H1 (cell line): ENCODE results near the gene NR2F2. TPM values are rescaled to one million over a fixed set of nuclear protein-coding genes. Genes with fewer than 3 reads are reported as not detected.

Experiments used
- CTCF ChIA-PET: fragments of 300-600 bp; sonication (Branson Sonifier 250); formaldehyde crosslinking; loops from one replicate; lab custom pipeline; 2021; ENCODE audit not compliant: partially characterized antibody; lab: Charles Lee
- POLR2A ChIA-PET: fragments of 300-600 bp; sonication (Branson Sonifier 250); formaldehyde crosslinking; loops from one replicate; lab custom pipeline; 2021; ENCODE audit warnings: inconsistent platforms; ENCODE audit not compliant: partially characterized antibody; lab: Charles Lee
- DNase-seq, 2 experiments: peaks; one replicate each; pipeline versions ENCODE4 v3.0.0 to v3.0.0-alpha.2; 2010 to 2022; ENCODE audit warnings: low spot score in 2 of 2, low read depth in 1 of 2, mixed read lengths in 1 of 2
- FAIRE-seq: peaks from 2 replicates; lab custom pipeline; 2011; peaks lifted over from hg19 to GRCh38; lab: Jason Lieb, UNC
- H2AFZ ChIP-seq: 2 replicates; pipeline ENCODE4 v1.8.1; 2012; ENCODE audit warnings: low read length, inconsistent platforms
- H2AK5ac ChIP-seq: 2 replicates; pipeline ENCODE4 v1.6.1; 2013; ENCODE audit warnings: low read depth, low read length
- H2BK120ac ChIP-seq: replicated peaks from 2 replicates; pipeline ENCODE3; 2013; ENCODE audit warnings: low read depth, low read length, inconsistent platforms
- H2BK12ac ChIP-seq: 2 replicates; pipeline ENCODE4 v1.6.1; 2013; ENCODE audit warnings: low read depth, low read length
- H2BK15ac ChIP-seq: 2 replicates; pipeline ENCODE4 v1.6.1; 2013; ENCODE audit warnings: low read length
- H2BK20ac ChIP-seq: 2 replicates; pipeline ENCODE4 v1.6.1; 2013; ENCODE audit warnings: low read length
- H2BK5ac ChIP-seq: 2 replicates; pipeline ENCODE4 v1.6.1; 2013; ENCODE audit warnings: low read depth, low read length
- H3K14ac ChIP-seq: 2 replicates; pipeline ENCODE4 v1.6.1; 2013; ENCODE audit warnings: inconsistent platforms; ENCODE audit not compliant: insufficient read length
- H3K18ac ChIP-seq: 2 replicates; pipeline ENCODE4 v1.6.1; 2013; ENCODE audit warnings: low read length; ENCODE audit errors: extremely low read depth
- H3K23ac ChIP-seq: 2 replicates; pipeline ENCODE4 v1.6.1; 2013; ENCODE audit warnings: inconsistent platforms; ENCODE audit not compliant: insufficient read length
- H3K23me2 ChIP-seq: 2 replicates; pipeline ENCODE4 v1.6.1; 2013; ENCODE audit warnings: low read depth, low read length
- H3K27ac ChIP-seq: 2 replicates; pipeline ENCODE4 v1.6.1; 2011; ENCODE audit warnings: low read depth, low read length, inconsistent platforms
- H3K27me3 ChIP-seq, 4 experiments: replicated peaks in 1 of 4; 1 replicate in 1 of 4; 2 replicates in 3 of 4; pipeline versions ENCODE4 v1.6.1 to v1.8.1; 2011 to 2013; ENCODE audit warnings: low read length in 3 of 4, mild to moderate bottlenecking in 3 of 4, inconsistent platforms in 2 of 4, mixed read lengths in 2 of 4, moderate library complexity in 1 of 4; ENCODE audit not compliant: control insufficient read depth in 3 of 4, insufficient read depth in 3 of 4; ENCODE audit errors: extremely low read depth in 1 of 4
- H3K36me3 ChIP-seq, 4 experiments: 2 replicates each; pipeline versions ENCODE4 v1.6.1 to v1.8.1; 2011 to 2013; ENCODE audit warnings: mild to moderate bottlenecking in 4 of 4, low read length in 3 of 4, moderate library complexity in 2 of 4, control low read depth in 1 of 4, inconsistent platforms in 1 of 4; ENCODE audit not compliant: insufficient read depth in 4 of 4, control insufficient read depth in 2 of 4
- H3K4ac ChIP-seq: replicated peaks from 2 replicates; pipeline ENCODE3; 2013; ENCODE audit warnings: low read length, low read depth, mixed read lengths, inconsistent platforms; ENCODE audit not compliant: insufficient read length
- H3K4me1 ChIP-seq, 4 experiments: replicated peaks in 1 of 4; 1 replicate in 1 of 4; 2 replicates in 3 of 4; pipeline versions ENCODE4 v1.6.1 to v1.8.1; 2011 to 2013; ENCODE audit warnings: low read length in 3 of 4, inconsistent platforms in 2 of 4, mixed read lengths in 1 of 4; ENCODE audit not compliant: insufficient read depth in 4 of 4, control insufficient read depth in 3 of 4
- H3K4me2 ChIP-seq, 2 experiments: 2 replicates each; pipeline versions ENCODE4 v1.6.1 to v1.8.1; 2011 to 2013; ENCODE audit warnings: low read depth in 2 of 2, low read length in 2 of 2, control low read depth in 1 of 2, inconsistent platforms in 1 of 2, mild to moderate bottlenecking in 1 of 2; ENCODE audit not compliant: insufficient read depth in 1 of 2
- H3K4me3 ChIP-seq, 4 experiments: fragments of 200-600, 300-600 bp in 1 of 4; sonication (generic), shearing (Covaris generic), sonication (Bioruptor Twin) in 1 of 4; 2 replicates each; pipeline versions ENCODE4 v1.5.1 to v1.8.1; 2011 to 2016; ENCODE audit warnings: low read length in 4 of 4, low read depth in 3 of 4, control low read depth in 2 of 4, inconsistent platforms in 2 of 4, mild to moderate bottlenecking in 2 of 4, mixed read lengths in 1 of 4, moderate library complexity in 1 of 4; ENCODE audit not compliant: insufficient read depth in 2 of 4; ENCODE audit errors: extremely low read depth in 1 of 4
- H3K56ac ChIP-seq: replicated peaks from 2 replicates; pipeline ENCODE3; 2013; ENCODE audit warnings: low read depth, mild to moderate bottlenecking, mixed read lengths, low read length, inconsistent platforms; ENCODE audit not compliant: insufficient read length
- H3K79me1 ChIP-seq: 2 replicates; pipeline ENCODE4 v1.6.1; 2013; ENCODE audit warnings: low read depth, low read length, control low read depth
- H3K79me2 ChIP-seq, 2 experiments: 2 replicates each; pipeline versions ENCODE4 v1.6.1 to v1.8.1; 2012 to 2013; ENCODE audit warnings: low read length in 2 of 2, mild to moderate bottlenecking in 2 of 2, inconsistent platforms in 1 of 2; ENCODE audit not compliant: insufficient read depth in 2 of 2, control insufficient read depth in 1 of 2
- H3K9ac ChIP-seq, 4 experiments: replicated peaks in 1 of 4; 1 replicate in 1 of 4; 2 replicates in 3 of 4; pipeline versions ENCODE4 v1.6.1 to v1.8.1; 2011 to 2013; ENCODE audit warnings: low read depth in 3 of 4, low read length in 3 of 4, control low read depth in 2 of 4, mild to moderate bottlenecking in 2 of 4, moderate library complexity in 2 of 4, inconsistent platforms in 1 of 4; ENCODE audit errors: extremely low read depth in 1 of 4
- H3K9me3 ChIP-seq, 2 experiments: 2 replicates each; pipeline versions ENCODE4 v1.6.1 to v1.8.1; 2012 to 2013; ENCODE audit warnings: mild to moderate bottlenecking in 2 of 2, moderate library complexity in 2 of 2, control low read depth in 1 of 2, inconsistent platforms in 1 of 2, low read depth in 1 of 2, low read length in 1 of 2, mixed read lengths in 1 of 2; ENCODE audit not compliant: insufficient read depth in 2 of 2
- H4K20me1 ChIP-seq, 2 experiments: replicated peaks in 1 of 2; 2 replicates each; pipeline versions ENCODE3 to v1.8.1; 2011 to 2013; ENCODE audit warnings: inconsistent platforms in 2 of 2, low read length in 2 of 2, mild to moderate bottlenecking in 1 of 2; ENCODE audit not compliant: insufficient read depth in 2 of 2, control insufficient read depth in 1 of 2
- H4K5ac ChIP-seq: 2 replicates; pipeline ENCODE4 v1.6.1; 2013; ENCODE audit warnings: low read length, low read depth, mixed read lengths, inconsistent platforms; ENCODE audit not compliant: insufficient read length
- H4K8ac ChIP-seq: 2 replicates; pipeline ENCODE4 v1.8.0; 2013; ENCODE audit warnings: mild to moderate bottlenecking, moderate library complexity, low read length, inconsistent platforms; ENCODE audit not compliant: insufficient read depth; ENCODE audit errors: extremely low read depth
- H4K91ac ChIP-seq: replicated peaks from 2 replicates; pipeline ENCODE3; 2013; ENCODE audit warnings: low read length, mixed read lengths, inconsistent platforms; ENCODE audit not compliant: insufficient read length
- CBX8 ChIP-seq: fragments of 300-800, 300-1000 bp; sonication (generic); IDR thresholded peaks from 2 replicates; pipeline ENCODE4 v1.7.1; 2016; ENCODE audit warnings: low read depth, low read length, borderline replicate concordance
- CHD2 ChIP-seq: IDR thresholded peaks from 2 replicates; pipeline ENCODE4 v1.6.1; 2012; ENCODE audit warnings: low read length, improper control_type of control experiment
- CTBP2 ChIP-seq: IDR thresholded peaks from 2 replicates; pipeline ENCODE4 v1.7.0; 2011; ENCODE audit warnings: borderline replicate concordance, mild to moderate bottlenecking, moderate library complexity, mixed read lengths, low read length; ENCODE audit not compliant: insufficient read depth, insufficient read length
- KDM4A ChIP-seq: IDR thresholded peaks from one replicate; pipeline ENCODE4 v1.7.1; 2012; ENCODE audit warnings: low read depth, mild to moderate bottlenecking, moderate library complexity, low read length, inconsistent platforms; ENCODE audit not compliant: severe bottlenecking
- RAD21 ChIP-seq, 2 experiments: IDR thresholded peaks in 1 of 2; conservative IDR thresholded peaks in 1 of 2; 2 replicates each; pipeline ENCODE4 v1.6.1; 2011; ENCODE audit warnings: low read depth in 2 of 2, low read length in 2 of 2, improper control_type of control experiment in 1 of 2, inconsistent platforms in 1 of 2, mild to moderate bottlenecking in 1 of 2, moderate library complexity in 1 of 2
- RNF2 ChIP-seq: fragments of 200-900, 300-1000 bp; sonication (generic); IDR thresholded peaks from 2 replicates; pipeline ENCODE4 v1.7.1; 2016; ENCODE audit warnings: borderline replicate concordance, low read depth, mild to moderate bottlenecking, antibody characterized with exemption, low read length; ENCODE audit not compliant: poor library complexity, severe bottlenecking; ENCODE audit errors: missing control alignments
- SIX5 ChIP-seq: IDR thresholded peaks from 2 replicates; pipeline ENCODE4 v1.6.1; 2011; ENCODE audit warnings: mild to moderate bottlenecking, low read depth, low read length
- SP1 ChIP-seq: IDR thresholded peaks from 2 replicates; pipeline ENCODE4 v1.6.1; 2011; ENCODE audit warnings: low read depth, low read length
- YY1 ChIP-seq: IDR thresholded peaks from 2 replicates; pipeline ENCODE4 v1.6.1; 2011; ENCODE audit warnings: low read depth, mild to moderate bottlenecking, low read length
- WGBS, 2 experiments: shearing (Covaris generic) in 1 of 2; methylation state at CpG; one replicate each; pipeline versions ENCODE4 v1.1.6 to v1.1.7; 2013 to 2015; ENCODE audit warnings: low lambda C conversion rate in 2 of 2, mixed read lengths in 2 of 2, inconsistent platforms in 1 of 2, low coverage in 1 of 2, missing lambda C conversion rate in 1 of 2; ENCODE audit not compliant: insufficient replicate concordance in 2 of 2, insufficient coverage in 1 of 2, insufficient read length in 1 of 2; ENCODE audit errors: extremely low coverage in 1 of 2, missing lambda C conversion rate in 1 of 2; 5-methylcytosine and 5-hydroxymethylcytosine counted together
- polyA plus RNA-seq, 7 experiments: library from polyadenylated mRNA; depleted of rRNA in 3 of 7; stranded (reverse) in 5 of 7; unstranded in 2 of 7; fragments of >200 nt in 5 of 7; fragments of 200-250 nt in 2 of 7; gene quantifications; 1 replicate in 5 of 7; 2 replicates in 1 of 7; 4 replicates in 1 of 7; pipeline versions ENCODE4 v1.2.1 to v1.2.3, GENCODE V29; 2011 to 2013; ENCODE audit warnings: missing spikeins in 2 of 7, mixed read lengths in 2 of 7
- total RNA-seq: library from RNA; stranded (reverse); fragmentation: NEBNext Ultra II Directional; extraction: Animal tissue kit (Norgen Biotek cat#: 25700); gene quantifications from 2 replicates; pipeline ENCODE4 v1.2.1, GENCODE V29; 2021

The NR2F2 gene
- total and polyA plus RNA-seq, 2 of the 8 experiments (the other 6 are each of a cell fraction or from before 2014, with no cell fraction given) = 0.03 TPM; not detected in 1

GRCh38 chr15:96333131-96334016 is 2.9 kb downstream of the NR2F2 start:
- WGBS, 2 experiments = 3% methylated on average over 38 of the region's 67 CpGs; no CpG with 5 or more reads in 1 of the 2 experiments
- no peak overlapping the region for H3K23ac ChIP-seq
- H3K14ac ChIP-seq = no peak overlapping the region
- H3K4ac ChIP-seq = no peak overlapping the region
- ChIA-PET CTCF (interaction anchor here (0.6 to 2.8 kb wide), 8 partner anchors 7 to 1074 kb away, joined by 3 to 10 read pairs (median 6); no protein-coding TSS in a partner anchor), POLR2A (no interaction called here)
- H3K27ac ChIP-seq = no peak overlapping the region
- no peak overlapping the region for H2AK5ac ChIP-seq
- no peaks in the 10 kb centered on the region; a peak in 1 of 4 replicates for H3K9me3 ChIP-seq
- H3K79me2 ChIP-seq = no peaks in the 10 kb centered on the region
- H2BK120ac ChIP-seq = no peak overlapping the region
- peaks cover 0 to 22% of the 10 kb centered on the region in 2 experiments for H4K20me1 ChIP-seq
- H4K5ac ChIP-seq = no peak overlapping the region
- H3K23me2 ChIP-seq = peaks cover 4% of the 10 kb centered on the region; the same call in 1 of the 2 replicates
- peak in 1 of 2 experiments; percentile 80 for DNase-seq
- 0 out of 2 replicates have a peak overlapping the region, but pooled peaks have one; percentile 82 for H2BK12ac ChIP-seq
- no peak overlapping the region for H4K91ac ChIP-seq
- H2BK20ac ChIP-seq = no peak overlapping the region
- H3K56ac ChIP-seq = no peak overlapping the region
- peak overlapping the region; percentile 65 to 77 for H3K4me2 ChIP-seq
- no peak overlapping the region for H2AFZ ChIP-seq
- peaks cover 0 to 3% (median 0%) of the 10 kb centered on the region in 4 experiments; a peak in 1 of 8 replicates for H3K36me3 ChIP-seq
- H2BK5ac ChIP-seq = no peak overlapping the region
- peaks cover 21 to 38% (median 27%) of the 10 kb centered on the region in 4 experiments for H3K4me1 ChIP-seq
- FAIRE-seq = no peak
- H4K8ac ChIP-seq = peak overlapping the region; percentile 71
- H2BK15ac ChIP-seq = no peak overlapping the region
- H3K9ac ChIP-seq = no peak overlapping the region
- peak overlapping the region; percentile 11 to 56 (median 34); a peak in 7 of 8 replicates for H3K4me3 ChIP-seq
- peak overlapping the region; percentile 48 for H3K18ac ChIP-seq
- no peaks in the 10 kb centered on the region for H3K79me1 ChIP-seq
- peaks cover 76 to 95% (median 88%) of the 10 kb centered on the region in 4 experiments for H3K27me3 ChIP-seq
- TF ChIP-seq SIX5 (no peak), YY1 (peak; percentile 44; the same call in 1 of the 2 replicates), RAD21 (IDR thresholded peaks at IDR 0.05 in 1 of 2, conservative IDR thresholded peaks at IDR 0.05 in 1 of 2; ENCODE audit: low read depth in 2 of 2, low read length in 2 of 2) (peak in 1 of 2 experiments; percentile 6; a peak in 1 of 4 replicates), KDM4A (peak; percentile 55), RNF2 (peak; percentile 60), CHD2 (no peak), SP1 (peak; percentile 61; the same call in 1 of the 2 replicates), CTBP2 (peak; percentile 98), CBX8 (0 out of 2 replicates have a peak, but pooled peaks have one; percentile 46)
